Ishikawa (cell line): Measurements from ENCODE around the gene ENPEP.

Source experiments
- CEBPB ChIP-seq: IDR thresholded peaks from 2 replicates; pipeline ENCODE4 v1.6.1; 2012
- EP300 ChIP-seq: IDR thresholded peaks from 2 replicates; pipeline ENCODE4 v1.6.1; 2012; ENCODE audit warnings: borderline replicate concordance
- FOXM1 ChIP-seq: IDR thresholded peaks from 2 replicates; pipeline ENCODE4 v1.6.1; 2012; ENCODE audit warnings: low read depth, borderline replicate concordance
- REST ChIP-seq: IDR thresholded peaks from 2 replicates; pipeline ENCODE4 v1.6.1; 2012; ENCODE audit warnings: low read depth, mild to moderate bottlenecking
- TAF1 ChIP-seq: IDR thresholded peaks from 2 replicates; pipeline ENCODE4 v1.6.1; 2012; ENCODE audit warnings: low read depth, mild to moderate bottlenecking
- TCF12 ChIP-seq: IDR thresholded peaks from 2 replicates; pipeline ENCODE4 v1.6.1; 2012; ENCODE audit warnings: low read depth

DNA sequence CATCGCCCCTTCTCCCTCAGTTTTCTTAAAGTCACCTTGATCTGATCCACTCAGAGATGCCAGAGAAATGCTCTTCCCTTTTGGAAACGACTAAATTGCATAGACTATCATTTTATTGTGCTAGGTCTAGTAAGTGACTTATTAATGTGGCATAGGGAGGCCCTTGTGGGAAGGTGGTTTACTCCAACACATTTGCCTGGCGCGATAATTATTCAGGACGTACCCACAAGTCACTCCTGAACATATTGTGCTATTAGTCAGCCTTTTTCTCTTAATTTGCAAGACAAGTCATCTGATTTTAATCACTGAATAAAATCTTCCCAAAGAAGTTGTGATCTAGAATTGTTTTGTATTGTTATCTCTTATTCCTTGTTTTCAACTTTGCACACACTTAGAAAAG, 7.6 kb downstream of the ENPEP start:
- TF ChIP-seq TAF1, result no peak
- no peak for TF ChIP-seq FOXM1
- no peak for TF ChIP-seq EP300
- no peak for TF ChIP-seq CEBPB
- TF ChIP-seq TCF12, result no peak
- no peak for TF ChIP-seq REST
